ENCODE data around the gene C5orf58. TPM values are rescaled to one million over a fixed set of nuclear protein-coding genes. Genes with fewer than 3 reads are reported as not detected.
A peak's percentile ranks its signal among the peaks of the same experiment; 100 is the strongest.

The C5orf58 gene, protein sequence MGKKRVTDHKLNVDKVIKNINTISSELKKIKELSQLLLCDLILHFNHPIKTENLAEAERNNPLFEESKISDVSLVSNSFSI
- polyA plus RNA-seq (2013, experiment 1 of 2): 1.0 TPM
- polyA plus RNA-seq (2013, experiment 2 of 2): 1.2 TPM

DNA sequence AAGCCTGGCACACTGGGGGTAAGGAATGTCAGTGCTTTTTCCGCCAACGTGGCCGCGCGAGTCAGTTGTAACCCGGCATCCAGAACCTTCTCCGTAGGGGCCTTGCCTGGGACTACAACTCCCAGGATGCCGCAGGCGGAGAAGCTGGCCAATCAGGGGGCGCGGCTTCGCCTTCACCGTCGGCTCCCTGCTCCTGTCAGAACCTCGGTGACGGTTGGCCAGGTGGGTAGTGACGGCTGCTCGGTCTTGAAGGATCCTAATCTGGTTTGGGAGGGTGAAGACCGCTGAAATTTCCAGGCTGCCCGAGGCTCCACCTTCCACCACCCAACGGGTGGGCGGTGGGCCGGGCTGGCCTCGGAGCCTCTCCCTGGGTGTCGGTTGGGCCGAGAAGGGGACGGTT, at the start of gene C5orf58:
Gene C5orf58, plus strand, starts transcription at position 200 of the 400 bp plus-strand sequence. CDS start 1,992 bp downstream, outside the sequence.
- H3K4ac ChIP-seq (ENCODE audit: low read depth, low read length): no peak within 1 kb of the TSS
- no peak within 1 kb of the TSS for H3K56ac ChIP-seq (ENCODE audit: low read length)
- H2BK5ac ChIP-seq (ENCODE audit: low read length): no peak within 1 kb of the TSS
- no peak within 1 kb of the TSS for H2BK15ac ChIP-seq (replicated peaks; ENCODE audit: low read depth)
- no peak within 1 kb of the TSS for H3K27ac ChIP-seq (ENCODE audit: low read depth, low read length)
- H3K4me1 ChIP-seq (ENCODE audit: control insufficient read depth, low read depth, low read length): no peaks in the 10 kb centered on the region
- no peaks in the 10 kb centered on the region for H3K36me3 ChIP-seq (ENCODE audit: control insufficient read depth, insufficient read depth, low read length)
- no peak within 1 kb of the TSS for H3K18ac ChIP-seq (ENCODE audit: low read length)
- H3K4me2 ChIP-seq (ENCODE audit: low read length): no peak within 1 kb of the TSS
- H2BK120ac ChIP-seq (ENCODE audit: low read depth, low read length): no peak within 1 kb of the TSS
- H3K79me2 ChIP-seq (ENCODE audit: control insufficient read depth, insufficient read depth, low read length): no peaks in the 10 kb centered on the region
- no peak within 1 kb of the TSS for H3K23ac ChIP-seq (ENCODE audit: low read length)
- H2AK5ac ChIP-seq (ENCODE audit: low read length): no peak within 1 kb of the TSS
- WGBS (ENCODE audit: extremely low coverage, insufficient coverage, low lambda C conversion rate): no CpG with 5 or more reads among the region's 27 CpGs
- no peak within 1 kb of the TSS for H3K4me3 ChIP-seq (ENCODE audit: low read length)
- H3K27me3 ChIP-seq (ENCODE audit: insufficient read depth, low read length, poor library complexity): no peaks in the 10 kb centered on the region
- H3K9ac ChIP-seq (ENCODE audit: low read length): no peak within 1 kb of the TSS
- H3K79me1 ChIP-seq (ENCODE audit: low read length): no peaks in the 10 kb centered on the region
- DNase-seq: peak; percentile 56
- no peak within 1 kb of the TSS for H4K5ac ChIP-seq (ENCODE audit: low read length)
- H4K8ac ChIP-seq (ENCODE audit: low read depth, low read length): no peak within 1 kb of the TSS

DNA sequence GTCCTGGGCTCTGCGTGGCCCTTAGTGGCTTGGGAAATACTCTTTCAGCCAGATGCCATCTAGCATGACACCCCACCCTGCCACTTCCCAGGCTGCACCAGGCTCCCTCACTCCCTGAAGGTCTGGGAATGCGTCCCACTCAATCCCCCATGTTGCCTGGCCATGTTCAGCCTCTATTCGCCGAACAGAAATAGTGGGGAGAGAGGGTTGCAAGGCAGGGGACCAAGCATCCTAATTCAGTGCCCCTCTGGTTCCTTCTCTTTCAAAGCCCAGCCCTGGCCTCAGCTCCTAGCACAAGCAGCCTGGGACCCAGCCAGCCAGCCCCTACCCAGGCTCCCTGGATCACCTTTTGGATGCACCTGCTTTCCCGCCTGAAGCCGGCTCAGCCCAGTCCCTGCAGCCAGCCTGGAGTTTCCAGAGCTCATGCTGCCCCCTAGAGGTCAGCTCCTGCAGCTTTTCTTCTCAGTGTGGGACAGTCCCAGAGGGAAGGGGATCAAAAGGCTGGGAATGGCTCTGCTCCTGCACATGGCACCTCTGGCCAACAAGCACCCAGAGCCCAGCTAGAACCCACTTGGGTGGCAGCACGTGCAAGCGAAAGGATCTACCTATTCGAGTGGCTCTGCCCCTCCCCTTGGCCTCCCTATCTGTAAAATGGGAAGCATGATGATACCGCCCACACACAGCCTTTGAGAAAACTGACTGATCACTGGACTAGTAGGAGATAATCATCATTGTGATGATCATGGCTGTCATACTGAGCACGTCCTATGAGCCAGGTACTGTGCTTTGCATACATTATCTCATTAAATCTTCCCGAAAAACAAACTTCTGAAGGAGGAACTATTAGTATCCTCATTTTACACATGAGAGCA, 48.7 kb upstream of the C5orf58 start:
- H4K8ac ChIP-seq (ENCODE audit: low read depth, low read length): no peak overlapping the region
- H3K36me3 ChIP-seq (ENCODE audit: control insufficient read depth, insufficient read depth, low read length): no peaks in the 10 kb centered on the region
- no peak overlapping the region for H3K56ac ChIP-seq (ENCODE audit: low read length)
- H3K18ac ChIP-seq (ENCODE audit: low read length): no peak overlapping the region
- H3K4me1 ChIP-seq (ENCODE audit: control insufficient read depth, low read depth, low read length): no peaks in the 10 kb centered on the region
- H3K4ac ChIP-seq (ENCODE audit: low read depth, low read length): no peak overlapping the region
- no peak overlapping the region for H3K4me3 ChIP-seq (ENCODE audit: low read length)
- no peak overlapping the region for H2AK5ac ChIP-seq (ENCODE audit: low read length)
- no CpG with 5 or more reads among the region's 12 CpGs for WGBS (ENCODE audit: extremely low coverage, insufficient coverage, low lambda C conversion rate)
- no peak overlapping the region for H2BK5ac ChIP-seq (ENCODE audit: low read length)
- no peak overlapping the region for H3K23ac ChIP-seq (ENCODE audit: low read length)
- H3K79me2 ChIP-seq (ENCODE audit: control insufficient read depth, insufficient read depth, low read length): no peaks in the 10 kb centered on the region
- no peak overlapping the region for H3K4me2 ChIP-seq (ENCODE audit: low read length)
- no peak overlapping the region for H2BK120ac ChIP-seq (ENCODE audit: low read depth, low read length)
- no peaks in the 10 kb centered on the region for H3K27me3 ChIP-seq (ENCODE audit: insufficient read depth, low read length, poor library complexity)
- no peak overlapping the region for H3K9ac ChIP-seq (ENCODE audit: low read length)
- H2BK15ac ChIP-seq (replicated peaks; ENCODE audit: low read depth): no peak overlapping the region
- H3K79me1 ChIP-seq (ENCODE audit: low read length): no peaks in the 10 kb centered on the region
- H4K5ac ChIP-seq (ENCODE audit: low read length): no peak overlapping the region
- peak; percentile 83 for DNase-seq
- no peak overlapping the region for H3K27ac ChIP-seq (ENCODE audit: low read depth, low read length)

DNA sequence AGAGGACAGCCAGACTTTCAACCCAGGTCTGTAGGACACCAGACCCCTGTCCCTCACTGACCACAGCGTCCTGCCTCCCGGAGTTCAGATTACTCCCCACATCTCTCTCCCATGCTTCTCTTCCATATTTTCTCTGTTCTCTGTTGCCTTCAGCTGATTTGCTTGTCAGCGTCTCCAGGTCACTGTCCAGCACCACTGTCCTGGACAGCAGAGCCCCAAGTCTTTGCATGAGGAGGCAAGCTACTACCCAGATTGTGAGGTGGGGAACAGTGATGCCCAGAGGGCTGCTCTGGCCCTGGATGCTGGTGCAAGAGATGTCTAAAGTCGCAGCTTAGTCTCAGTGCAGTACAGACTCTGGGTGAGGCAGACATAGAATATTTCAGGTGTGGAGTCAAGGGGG, 48.0 kb upstream of the C5orf58 start:
- DNase-seq: no peak
- no peak overlapping the region for H3K9ac ChIP-seq (ENCODE audit: low read length)
- H2AK5ac ChIP-seq (ENCODE audit: low read length): no peak overlapping the region
- no peaks in the 10 kb centered on the region for H3K36me3 ChIP-seq (ENCODE audit: control insufficient read depth, insufficient read depth, low read length)
- no peak overlapping the region for H3K23ac ChIP-seq (ENCODE audit: low read length)
- H3K4me2 ChIP-seq (ENCODE audit: low read length): no peak overlapping the region
- no CpG with 5 or more reads among the region's 4 CpGs for WGBS (ENCODE audit: extremely low coverage, insufficient coverage, low lambda C conversion rate)
- H3K18ac ChIP-seq (ENCODE audit: low read length): no peak overlapping the region
- no peaks in the 10 kb centered on the region for H3K79me2 ChIP-seq (ENCODE audit: control insufficient read depth, insufficient read depth, low read length)
- H3K56ac ChIP-seq (ENCODE audit: low read length): no peak overlapping the region
- H3K79me1 ChIP-seq (ENCODE audit: low read length): no peaks in the 10 kb centered on the region
- H3K4me1 ChIP-seq (ENCODE audit: control insufficient read depth, low read depth, low read length): no peaks in the 10 kb centered on the region
- H4K5ac ChIP-seq (ENCODE audit: low read length): no peak overlapping the region
- no peak overlapping the region for H3K4me3 ChIP-seq (ENCODE audit: low read length)
- no peak overlapping the region for H2BK15ac ChIP-seq (replicated peaks; ENCODE audit: low read depth)
- no peak overlapping the region for H4K8ac ChIP-seq (ENCODE audit: low read depth, low read length)
- H3K4ac ChIP-seq (ENCODE audit: low read depth, low read length): no peak overlapping the region
- no peak overlapping the region for H2BK5ac ChIP-seq (ENCODE audit: low read length)
- H3K27ac ChIP-seq (ENCODE audit: low read depth, low read length): peak overlapping the region; percentile 13
- no peaks in the 10 kb centered on the region for H3K27me3 ChIP-seq (ENCODE audit: insufficient read depth, low read length, poor library complexity)
- no peak overlapping the region for H2BK120ac ChIP-seq (ENCODE audit: low read depth, low read length)

DNA sequence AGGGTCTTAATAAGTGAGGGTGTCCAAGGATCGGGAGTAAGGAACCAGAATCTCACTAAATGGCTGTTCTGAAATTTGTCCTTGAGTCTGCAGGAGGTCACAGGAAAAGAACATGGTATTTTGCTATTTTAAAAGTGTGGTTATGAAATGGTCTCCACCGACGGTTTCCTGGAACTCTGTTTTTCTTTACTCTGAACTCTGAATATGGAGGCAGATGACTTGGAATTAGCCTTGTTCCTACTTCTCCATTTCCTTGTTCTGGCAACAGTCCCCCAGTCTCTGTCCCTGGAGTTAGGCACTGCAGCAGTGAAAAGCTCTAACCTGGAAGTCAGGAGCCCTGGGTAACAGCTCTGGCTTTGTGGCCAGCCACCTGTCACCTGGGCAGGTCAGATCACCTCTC, 46.6 kb upstream of the C5orf58 start:
- no peak overlapping the region for H3K18ac ChIP-seq (ENCODE audit: low read length)
- no peaks in the 10 kb centered on the region for H3K79me2 ChIP-seq (ENCODE audit: control insufficient read depth, insufficient read depth, low read length)
- no peak overlapping the region for H2BK120ac ChIP-seq (ENCODE audit: low read depth, low read length)
- H3K4me2 ChIP-seq (ENCODE audit: low read length): no peak overlapping the region
- H3K9ac ChIP-seq (ENCODE audit: low read length): no peak overlapping the region
- no peak for DNase-seq
- no peak overlapping the region for H2BK5ac ChIP-seq (ENCODE audit: low read length)
- H3K27me3 ChIP-seq (ENCODE audit: insufficient read depth, low read length, poor library complexity): no peaks in the 10 kb centered on the region
- no peaks in the 10 kb centered on the region for H3K79me1 ChIP-seq (ENCODE audit: low read length)
- no CpG with 5 or more reads among the region's 3 CpGs for WGBS (ENCODE audit: extremely low coverage, insufficient coverage, low lambda C conversion rate)
- H3K36me3 ChIP-seq (ENCODE audit: control insufficient read depth, insufficient read depth, low read length): no peaks in the 10 kb centered on the region
- H3K23ac ChIP-seq (ENCODE audit: low read length): no peak overlapping the region
- no peak overlapping the region for H2AK5ac ChIP-seq (ENCODE audit: low read length)
- no peak overlapping the region for H3K56ac ChIP-seq (ENCODE audit: low read length)
- no peak overlapping the region for H2BK15ac ChIP-seq (replicated peaks; ENCODE audit: low read depth)
- H3K4ac ChIP-seq (ENCODE audit: low read depth, low read length): no peak overlapping the region
- H3K4me3 ChIP-seq (ENCODE audit: low read length): no peak overlapping the region
- H4K8ac ChIP-seq (ENCODE audit: low read depth, low read length): no peak overlapping the region
- no peak overlapping the region for H4K5ac ChIP-seq (ENCODE audit: low read length)
- peaks cover 1% of the 10 kb centered on the region for H3K4me1 ChIP-seq (ENCODE audit: control insufficient read depth, low read depth, low read length)
- H3K27ac ChIP-seq (ENCODE audit: low read depth, low read length): no peak overlapping the region

DNA sequence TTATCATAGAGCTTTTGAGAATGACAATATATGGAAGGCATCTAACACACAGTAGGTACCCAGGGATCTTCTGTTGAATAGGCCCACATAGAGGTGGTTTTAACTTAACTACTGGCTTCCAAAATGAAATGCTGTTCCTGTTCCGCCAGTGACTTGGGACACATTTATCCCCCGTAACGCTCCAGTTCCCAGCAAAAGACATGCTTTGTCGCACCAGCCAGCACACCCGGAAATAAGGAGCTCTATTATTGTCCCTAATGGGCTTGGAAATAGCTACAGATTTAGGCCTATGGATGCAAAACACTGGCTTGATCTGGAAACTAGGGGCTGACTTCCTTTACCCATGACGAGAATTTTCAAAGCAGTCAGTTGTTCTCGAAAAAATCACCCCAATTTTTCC, 45.9 kb upstream of the C5orf58 start:
- no peak overlapping the region for H2AK5ac ChIP-seq (ENCODE audit: low read length)
- H3K9ac ChIP-seq (ENCODE audit: low read length): no peak overlapping the region
- peaks cover 2% of the 10 kb centered on the region for H3K4me1 ChIP-seq (ENCODE audit: control insufficient read depth, low read depth, low read length)
- no peak overlapping the region for H2BK5ac ChIP-seq (ENCODE audit: low read length)
- H3K36me3 ChIP-seq (ENCODE audit: control insufficient read depth, insufficient read depth, low read length): no peaks in the 10 kb centered on the region
- H3K27ac ChIP-seq (ENCODE audit: low read depth, low read length): no peak overlapping the region
- no peak overlapping the region for H4K8ac ChIP-seq (ENCODE audit: low read depth, low read length)
- H3K4me2 ChIP-seq (ENCODE audit: low read length): no peak overlapping the region
- no peak overlapping the region for H3K56ac ChIP-seq (ENCODE audit: low read length)
- H2BK120ac ChIP-seq (ENCODE audit: low read depth, low read length): no peak overlapping the region
- no peak overlapping the region for H3K23ac ChIP-seq (ENCODE audit: low read length)
- H2BK15ac ChIP-seq (replicated peaks; ENCODE audit: low read depth): no peak overlapping the region
- H3K4ac ChIP-seq (ENCODE audit: low read depth, low read length): no peak overlapping the region
- H3K18ac ChIP-seq (ENCODE audit: low read length): no peak overlapping the region
- no peaks in the 10 kb centered on the region for H3K79me1 ChIP-seq (ENCODE audit: low read length)
- no peak for DNase-seq
- no peaks in the 10 kb centered on the region for H3K79me2 ChIP-seq (ENCODE audit: control insufficient read depth, insufficient read depth, low read length)
- no CpG with 5 or more reads among the region's 7 CpGs for WGBS (ENCODE audit: extremely low coverage, insufficient coverage, low lambda C conversion rate)
- no peaks in the 10 kb centered on the region for H3K27me3 ChIP-seq (ENCODE audit: insufficient read depth, low read length, poor library complexity)
- H4K5ac ChIP-seq (ENCODE audit: low read length): no peak overlapping the region
- H3K4me3 ChIP-seq (ENCODE audit: low read length): no peak overlapping the region

All from mesendoderm (in vitro differentiated cells).